Cardiac muscle cell (in vitro differentiated cells and primary cell): ENCODE results near the gene RBKS. TPM values are rescaled to one million over a fixed set of nuclear protein-coding genes. Genes with fewer than 3 reads are reported as not detected.

Experiments
- DNase-seq, 2 donors: peaks; one replicate each; pipeline versions ENCODE4 v3.0.0 to v3.0.0-alpha.2; 2010 to 2017; ENCODE audit warnings: low read depth in 1 of 2, low spot score in 1 of 2
- H3K27ac ChIP-seq: fragments of 200-600 bp; sonication (generic); 2 replicates; pipeline ENCODE4 v1.5.1; 2016
- H3K27me3 ChIP-seq: fragments of 200-600 bp; sonication (generic); 2 replicates; pipeline ENCODE4 v1.6.0; 2016; ENCODE audit warnings: control low read depth
- H3K36me3 ChIP-seq: fragments of 200-600 bp; sonication (generic); 2 replicates; pipeline ENCODE4 v1.5.1; 2016; ENCODE audit warnings: control low read depth
- H3K4me1 ChIP-seq: fragments of 200-600 bp; sonication (generic); 2 replicates; pipeline ENCODE4 v1.8.1; 2017; ENCODE audit warnings: low read depth, mild to moderate bottlenecking, mixed run types
- H3K4me3 ChIP-seq: fragments of 200-600 bp; sonication (generic); 2 replicates; pipeline ENCODE4 v1.5.1; 2016; ENCODE audit warnings: mild to moderate bottlenecking
- H3K9me3 ChIP-seq: fragments of 200-600 bp; sonication (generic); 2 replicates; pipeline ENCODE4 v1.5.1; 2017; ENCODE audit warnings: low read depth, mild to moderate bottlenecking, control low read depth
- CTCF ChIP-seq: IDR thresholded peaks from 2 replicates; pipeline ENCODE4 v1.5.1; 2012; ENCODE audit warnings: low read depth, mild to moderate bottlenecking, low read length
- polyA plus RNA-seq: library from polyadenylated mRNA; unstranded; fragments of >200 nt; fragmentation: Nextera tagmentation; extraction: Ambion mirVana; gene quantifications from 2 replicates; pipeline ENCODE4 v1.2.1, GENCODE V29; 2016
- total RNA-seq: library from RNA; depleted of rRNA; stranded (reverse); fragments of >200 nt; gene quantifications from 2 replicates; pipeline ENCODE4 v1.2.3, GENCODE V29; 2016

RBKS gene
- total and polyA plus RNA-seq, 2 experiments from 2014 or later = 4.1 to 6.9 TPM

GRCh38 chr2:27799646-27800010, 90.6 kb downstream of the RBKS start:
- Histone ChIP-seq H3K4me3 (no peak overlapping the region), H3K27ac (peak overlapping the region; percentile 51), H3K36me3 (no peaks in the 10 kb centered on the region), H3K4me1 (no peaks in the 10 kb centered on the region), H3K27me3 (no peaks in the 10 kb centered on the region), H3K9me3 (no peaks in the 10 kb centered on the region)
- TF ChIP-seq CTCF = no peak
- no peak for DNase-seq

GRCh38 chr2:27798948-27799645, 91.1 kb downstream of the RBKS start:
- DNase-seq = peak; percentile 44 to 100
- Histone ChIP-seq H3K27me3 (no peaks in the 10 kb centered on the region), H3K9me3 (no peaks in the 10 kb centered on the region), H3K27ac (peak overlapping the region; percentile 51), H3K36me3 (no peaks in the 10 kb centered on the region), H3K4me1 (no peaks in the 10 kb centered on the region), H3K4me3 (no peak overlapping the region)
- TF ChIP-seq CTCF = no peak

GRCh38 chr2:27798486-27798885, 91.7 kb downstream of the RBKS start:
- DNase-seq = no peak
- no peak overlapping the region for H3K4me3 ChIP-seq
- no peaks in the 10 kb centered on the region for H3K4me1 ChIP-seq
- no peaks in the 10 kb centered on the region for H3K27me3 ChIP-seq
- no peak overlapping the region for H3K27ac ChIP-seq
- H3K36me3 ChIP-seq = no peaks in the 10 kb centered on the region
- no peaks in the 10 kb centered on the region for H3K9me3 ChIP-seq
- TF ChIP-seq CTCF = no peak

GRCh38 chr2:27797841-27798240, 92.3 kb downstream of the RBKS start:
- H3K27me3 ChIP-seq = no peaks in the 10 kb centered on the region
- no peaks in the 10 kb centered on the region for H3K4me1 ChIP-seq
- H3K4me3 ChIP-seq = no peak overlapping the region
- no peak for DNase-seq
- no peaks in the 10 kb centered on the region for H3K9me3 ChIP-seq
- no peaks in the 10 kb centered on the region for H3K36me3 ChIP-seq
- H3K27ac ChIP-seq = no peak overlapping the region
- TF ChIP-seq CTCF = no peak

- no peak overlapping the region for H3K27ac ChIP-seq
- H3K36me3 ChIP-seq = no peaks in the 10 kb centered on the region
- H3K27me3 ChIP-seq = no peaks in the 10 kb centered on the region
- peak in 1 of 2 donors; percentile 41 for DNase-seq
- H3K4me1 ChIP-seq = no peaks in the 10 kb centered on the region
- no peaks in the 10 kb centered on the region for H3K9me3 ChIP-seq
- H3K4me3 ChIP-seq = no peak overlapping the region
- TF ChIP-seq CTCF = no peak
Observed at GRCh38 chr2:27796791-27797765, 93.1 kb downstream of the RBKS start.
